ENCODE data around the gene CERS3.

GRCh38 chr15:100463515-100463914 is 65.2 kb downstream of the CERS3 start:
- TF ChIP-seq CTCF (optimal IDR thresholded peaks at IDR 0.05 in 1 of 3, IDR thresholded peaks at IDR 0.05 in 1 of 3, conservative IDR thresholded peaks at IDR 0.05 in 1 of 3; ENCODE audit: extremely low read depth in 1 of 3, insufficient read depth in 2 of 3, low read length in 3 of 3), result no peak
- no peak for TF ChIP-seq EZH2 (IDR thresholded peaks at IDR 0.05; ENCODE audit: low read length)
